Pulmonary artery endothelial cell (primary cell): ENCODE data around the gene ANKRD2. TPM values are rescaled to one million over a fixed set of nuclear protein-coding genes. Genes with fewer than 3 reads are reported as not detected.
"Not testable (repeated sequence)": the region's sequence is repeated elsewhere in the genome, so short reads cannot be mapped to it uniquely, and the experiment has no call there.

Source experiments
- DNase-seq: peaks from one replicate; pipeline ENCODE4 v3.0.0-alpha.2; 2011; ENCODE audit warnings: low read depth, low spot score
- total RNA-seq: library from RNA; depleted of rRNA; stranded (reverse); fragments of >200 nt; gene quantifications from 2 replicates; pipeline ENCODE4 v1.2.3, GENCODE V29; 2014

Gene ANKRD2
- total RNA-seq, 1 donor from 2014 or later, result 1.8 TPM

- DNase-seq, result no peak
Observed at GRCh38 chr10:97571622-97572021, 957 bp upstream of the ANKRD2 start.

GRCh38 chr10:97573021-97573420 lies 442 bp downstream of the ANKRD2 start:
- DNase-seq, result no peak

DNA sequence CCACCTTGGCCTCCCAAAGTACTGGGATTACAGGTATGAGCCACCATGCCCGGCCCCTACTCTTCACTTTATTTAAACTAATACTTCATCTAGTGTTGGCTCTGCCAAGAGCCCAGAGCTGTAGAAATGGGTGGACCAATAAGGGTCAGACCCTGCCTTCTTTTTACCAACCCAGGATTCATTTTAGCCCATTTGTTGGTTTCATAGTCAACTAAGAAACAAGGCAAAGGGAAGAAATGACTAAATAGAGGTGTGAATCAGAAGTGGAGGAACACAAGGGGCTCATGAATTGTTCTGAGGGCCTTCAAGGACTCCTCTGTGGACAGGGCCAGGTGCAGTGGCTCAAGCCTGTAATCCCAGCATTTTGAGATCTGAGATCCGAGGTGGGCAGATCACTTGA lies 1.1 kb downstream of the ANKRD2 start:
- no peak for DNase-seq

GRCh38 chr10:97574374-97575126 lies 2.0 kb downstream of the ANKRD2 start:
- DNase-seq, result peak; percentile 67

- DNase-seq, result no peak
Observed at GRCh38 chr10:97575127-97575668, 2.6 kb downstream of the ANKRD2 start.

DNA sequence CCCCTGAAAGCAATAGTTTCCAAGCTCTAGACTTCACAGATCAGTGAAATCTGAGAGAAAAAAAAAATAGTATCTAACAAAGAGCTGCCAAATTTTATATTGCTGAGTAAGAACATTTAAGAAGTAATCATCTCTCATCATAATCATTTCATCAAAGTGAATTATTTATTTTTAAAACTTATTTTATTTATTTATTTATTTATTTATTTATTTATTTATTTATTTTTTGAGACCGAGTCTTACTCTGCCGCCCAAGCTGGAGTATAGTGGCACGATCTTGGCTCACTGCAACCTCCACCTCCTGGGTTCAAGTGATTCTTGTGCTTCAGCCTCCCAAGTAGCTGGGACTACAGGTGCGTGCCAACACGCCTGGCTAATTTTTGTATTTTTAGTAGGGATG lies 3.9 kb downstream of the ANKRD2 start:
- DNase-seq, result not testable (repeated sequence)

DNA sequence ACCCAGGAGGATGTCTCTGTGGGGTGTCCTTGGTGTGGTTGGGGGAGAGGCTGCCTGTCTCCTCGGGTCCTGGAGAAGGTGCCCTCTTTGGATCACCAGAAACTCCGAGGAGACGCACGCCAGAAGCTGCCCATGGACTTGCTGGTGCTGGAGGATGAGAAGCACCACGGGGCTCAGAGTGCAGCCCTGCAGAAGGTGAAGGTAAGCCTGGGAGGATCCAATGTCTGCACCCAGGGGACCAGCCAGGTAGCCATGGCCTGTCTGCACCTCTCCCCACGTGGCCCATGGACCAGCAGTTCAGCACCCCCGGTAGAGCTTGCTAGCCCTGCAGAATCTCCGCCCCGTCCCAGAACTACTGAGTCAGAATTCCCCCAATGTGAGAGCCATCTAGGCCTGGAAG lies 5.1 kb downstream of the ANKRD2 start:
- no peak for DNase-seq

DNA sequence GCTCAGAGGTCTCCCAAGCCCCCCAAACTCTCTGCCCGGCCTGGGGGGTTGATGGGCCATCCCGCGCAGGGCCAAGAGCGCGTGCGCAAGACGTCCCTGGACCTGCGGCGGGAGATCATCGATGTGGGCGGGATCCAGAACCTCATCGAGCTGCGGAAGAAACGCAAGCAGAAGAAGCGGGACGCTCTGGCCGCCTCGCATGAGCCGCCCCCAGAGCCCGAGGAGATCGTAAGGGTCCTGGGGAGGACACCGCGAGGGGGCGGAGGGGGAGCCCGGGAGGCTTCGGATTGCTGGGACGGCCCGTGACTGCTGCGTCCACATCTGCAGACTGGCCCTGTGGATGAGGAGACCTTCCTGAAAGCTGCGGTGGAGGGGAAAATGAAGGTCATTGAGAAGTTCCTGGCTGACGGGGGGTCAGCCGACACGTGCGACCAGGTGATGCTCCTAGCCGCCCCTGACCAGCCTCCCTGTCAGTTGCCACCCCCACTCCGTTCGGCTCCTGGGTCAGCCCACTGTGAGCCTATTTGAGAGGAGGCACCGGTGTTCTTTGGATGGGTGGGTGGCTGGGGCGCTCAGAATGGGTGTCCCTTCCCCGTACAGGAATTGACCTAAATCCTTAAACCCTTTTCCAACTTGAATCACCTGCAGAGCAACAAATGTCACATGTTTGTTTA lies 5.7 kb downstream of the ANKRD2 start:
- no peak for DNase-seq

DNA sequence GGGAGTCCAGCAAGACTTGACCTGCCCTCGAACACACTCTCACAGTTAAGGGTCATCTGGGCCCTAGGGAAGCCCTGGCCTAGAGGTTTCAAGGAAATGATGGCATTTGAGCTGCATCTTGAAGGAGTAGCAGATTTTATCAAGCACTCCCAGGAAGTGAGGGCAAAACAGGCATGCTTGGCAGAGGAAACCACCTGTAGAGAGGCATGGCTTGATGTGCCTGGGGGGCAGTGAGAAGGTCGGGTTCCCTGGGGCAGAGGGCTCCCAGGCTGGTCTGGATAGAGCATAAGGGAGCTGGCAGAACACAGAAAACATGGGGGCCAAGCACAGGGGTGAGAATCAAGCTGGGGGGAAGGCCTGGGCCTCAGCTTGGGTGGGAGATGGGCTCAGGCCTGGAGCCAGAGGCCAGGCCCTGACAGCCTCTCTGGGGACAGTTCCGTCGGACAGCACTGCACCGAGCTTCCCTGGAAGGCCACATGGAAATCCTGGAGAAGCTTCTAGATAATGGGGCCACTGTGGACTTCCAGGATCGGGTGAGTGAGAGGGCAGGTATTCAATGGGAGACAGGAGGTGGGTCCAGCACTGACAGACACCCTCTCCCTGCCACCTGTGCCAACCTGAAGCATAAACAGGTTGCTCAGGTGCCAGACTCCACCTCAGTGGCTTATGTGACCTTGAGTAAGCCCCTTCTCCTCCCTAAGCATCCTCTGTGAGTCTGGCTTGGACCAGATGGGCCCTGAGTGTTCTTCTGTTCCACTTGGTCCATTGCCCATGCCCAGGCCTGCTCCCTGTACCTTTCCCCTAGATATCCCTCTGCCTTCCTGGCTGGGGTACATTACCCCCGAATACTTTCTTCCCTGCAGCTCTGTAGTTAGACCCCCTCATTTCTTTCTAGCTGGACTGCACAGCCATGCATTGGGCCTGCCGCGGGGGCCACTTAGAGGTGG lies 8.1 kb downstream of the ANKRD2 start:
- DNase-seq, result no peak

GRCh38 chr10:97582169-97582568 lies 9.6 kb downstream of the ANKRD2 start:
- no peak for DNase-seq

DNA sequence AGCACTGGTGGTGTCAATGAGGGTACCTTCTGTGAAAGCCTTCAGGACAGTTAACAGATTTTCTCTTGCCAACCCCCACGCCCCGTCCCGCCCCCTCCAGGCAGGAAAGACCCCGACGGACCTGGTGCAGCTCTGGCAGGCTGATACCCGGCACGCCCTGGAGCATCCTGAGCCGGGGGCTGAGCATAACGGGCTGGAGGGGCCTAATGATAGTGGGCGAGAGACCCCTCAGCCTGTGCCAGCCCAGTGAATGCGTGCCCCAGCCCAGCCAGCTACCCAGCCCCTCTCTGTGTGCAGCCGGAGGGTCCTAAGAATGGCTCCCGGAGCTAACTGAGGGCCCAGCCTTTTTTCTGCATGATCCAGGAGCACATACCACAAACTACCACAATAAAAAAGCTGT lies 10.9 kb downstream of the ANKRD2 start:
- no peak for DNase-seq

GRCh38 chr10:97584060-97584797 lies 11.7 kb downstream of the ANKRD2 start, which contains the start of gene HOGA1:
HOGA1 (plus strand) TSS chr10:97584389; CDS start chr10:97584704, 315 bp downstream.
- DNase-seq, result peak; percentile 13

DNA sequence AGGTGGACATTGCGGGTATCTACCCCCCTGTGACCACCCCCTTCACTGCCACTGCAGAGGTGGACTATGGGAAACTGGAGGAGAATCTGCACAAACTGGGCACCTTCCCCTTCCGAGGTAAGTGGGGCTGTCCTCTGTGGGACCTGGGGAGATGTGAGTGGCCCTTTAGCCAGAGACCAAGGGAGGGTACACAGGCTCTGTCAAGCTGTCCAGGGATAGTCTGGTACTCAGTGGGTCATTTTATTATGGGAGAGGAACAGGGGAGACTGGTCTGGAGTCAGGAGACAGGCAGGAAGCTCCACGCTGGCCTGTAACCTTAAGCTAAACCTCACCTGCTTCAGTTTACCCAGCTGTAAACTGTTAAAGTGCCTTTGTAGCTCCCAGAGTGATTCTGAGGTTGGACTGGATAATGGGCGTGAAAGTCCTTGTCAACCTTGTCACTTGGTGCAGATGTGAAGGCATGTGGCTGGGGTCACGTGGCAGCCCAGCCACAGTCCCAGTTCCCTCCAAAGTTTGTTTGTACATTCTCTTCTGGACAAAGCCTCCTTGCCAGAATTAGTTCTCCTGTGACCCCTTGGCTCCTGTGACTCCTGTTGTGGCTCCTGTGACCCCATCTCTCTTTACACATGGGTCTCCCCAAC lies 12.3 kb downstream of the ANKRD2 start:
- no peak for DNase-seq

DNA sequence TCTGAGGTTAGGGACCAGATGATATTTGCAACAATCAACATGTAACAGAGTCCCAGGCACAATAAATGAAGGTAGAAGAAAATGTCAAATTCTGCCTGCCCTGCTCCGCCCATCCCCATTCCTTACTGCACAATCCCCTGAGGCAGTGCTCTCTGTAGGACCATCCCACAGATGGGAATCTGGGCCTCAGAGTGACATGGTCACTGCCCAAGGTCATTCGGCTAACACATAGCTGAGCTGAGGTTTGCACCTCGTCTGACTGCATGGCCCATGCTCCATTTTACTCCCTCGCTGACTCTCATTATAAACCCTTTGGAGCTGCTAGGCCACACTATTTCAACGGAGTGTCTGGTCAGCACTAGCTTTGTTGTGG lies 12.8 kb downstream of the ANKRD2 start:
- no peak for DNase-seq

- no peak for DNase-seq
Observed at GRCh38 chr10:97587183-97587582, 14.6 kb downstream of the ANKRD2 start.

DNA sequence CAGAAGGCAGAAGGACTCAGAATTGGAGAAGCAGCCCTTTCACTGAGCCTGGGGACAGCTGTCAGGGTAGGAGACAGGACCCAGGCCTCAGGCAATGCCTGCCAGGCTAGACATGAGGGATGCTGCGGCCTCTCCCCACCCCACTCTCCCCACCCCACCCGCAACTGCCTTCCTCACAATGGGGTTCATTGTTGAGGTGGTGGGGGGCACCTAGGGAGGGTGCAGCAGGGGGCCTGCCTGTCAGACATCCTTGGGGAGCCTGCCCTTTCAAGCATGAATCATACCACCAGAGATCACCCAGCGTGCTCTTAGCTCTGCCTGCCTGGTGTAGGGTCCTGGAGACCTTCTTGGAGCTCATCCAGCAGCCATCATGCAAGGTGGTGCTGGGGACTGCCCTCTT lies 16.9 kb downstream of the ANKRD2 start, which contains the start of gene C10orf62:
Gene C10orf62, plus strand, starts transcription at position 243 of the 400 bp plus-strand sequence. CDS start 177 bp downstream, outside the sequence.
- no peak for DNase-seq

- no peak for DNase-seq
Observed at GRCh38 chr10:97590082-97590747, 17.6 kb downstream of the ANKRD2 start.

GRCh38 chr10:97590748-97591495 lies 18.3 kb downstream of the ANKRD2 start:
- DNase-seq, result no peak

DNA sequence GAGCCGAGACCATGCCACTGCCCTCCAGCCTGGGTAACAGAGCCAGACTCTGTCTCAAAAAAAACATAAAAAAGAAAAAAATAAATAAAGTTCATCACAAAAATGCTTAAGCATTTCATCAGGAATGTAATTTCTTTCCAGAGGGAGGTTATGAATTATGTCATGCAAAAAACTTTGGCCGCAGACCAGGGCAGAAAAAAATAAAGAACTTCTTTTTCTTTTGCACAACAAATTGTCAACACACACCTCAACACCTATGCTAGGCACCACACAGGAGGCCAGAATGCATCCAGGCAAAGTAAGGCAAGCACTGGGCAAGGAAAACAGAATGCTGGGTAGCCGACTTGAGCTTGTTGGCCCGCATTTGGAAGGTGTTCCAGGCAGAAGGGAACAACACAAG lies 20.8 kb downstream of the ANKRD2 start:
- DNase-seq, result no peak
